CD4-positive, CD25-positive, alpha-beta regulatory T cell (primary cell): Measurements from ENCODE around the gene MYD88. TPM values are rescaled to one million over a fixed set of nuclear protein-coding genes. Genes with fewer than 3 reads are reported as not detected.
A peak's percentile ranks its signal among the peaks of the same experiment; 100 is the strongest.

Source experiments
- ATAC-seq, 2 donors: fragments of 150-1000 bp; cut with Tn5 transposase; one replicate each; pipeline ENCODE4 v1.10.0; 2021; ENCODE audit warnings: low read depth in 2 of 2, moderate number of reproducible peaks in 2 of 2, moderate library complexity in 1 of 2
- DNase-seq, 3 donors: peaks; one replicate each; pipeline versions ENCODE4 v3.0.0 to v3.0.0-alpha.2; 2012 to 2022; ENCODE audit warnings: mixed read lengths in 1 of 3
- H3K27ac ChIP-seq: one replicate; pipeline ENCODE4 v1.7.0; 2013; ENCODE audit warnings: mild to moderate bottlenecking, low read length; ENCODE audit not compliant: insufficient read depth, poor library complexity, severe bottlenecking
- H3K27me3 ChIP-seq: one replicate; pipeline ENCODE4 v1.7.0; 2013; ENCODE audit warnings: low read length; ENCODE audit not compliant: control insufficient read depth, insufficient read depth
- H3K36me3 ChIP-seq: one replicate; pipeline ENCODE4 v1.7.0; 2013; ENCODE audit warnings: mild to moderate bottlenecking, low read length, moderate library complexity; ENCODE audit not compliant: control insufficient read depth, insufficient read depth
- H3K4me1 ChIP-seq: 2 replicates; pipeline ENCODE4 v1.7.0; 2013; ENCODE audit warnings: mild to moderate bottlenecking, low read length; ENCODE audit not compliant: insufficient read depth, control insufficient read depth, poor library complexity, severe bottlenecking
- H3K4me3 ChIP-seq: one replicate; pipeline ENCODE4 v1.7.0; 2013; ENCODE audit warnings: low read depth, mild to moderate bottlenecking, low read length, moderate library complexity
- H3K9me3 ChIP-seq, 2 experiments: 1 replicate in 1 of 2; 2 replicates in 1 of 2; pipeline ENCODE4 v1.7.0; 2013; ENCODE audit warnings: low read length in 2 of 2, mild to moderate bottlenecking in 1 of 2, moderate library complexity in 1 of 2; ENCODE audit not compliant: control insufficient read depth in 2 of 2
- H3K27ac Mint-ChIP-seq, 3 donors: one replicate each; pipeline ENCODE4 v1.8.0; 2020 to 2022; ENCODE audit warnings: mild to moderate bottlenecking in 3 of 3, mixed read lengths in 3 of 3, moderate library complexity in 2 of 3
- H3K27me3 Mint-ChIP-seq: one replicate; pipeline ENCODE4 v1.8.0; 2022; ENCODE audit warnings: mild to moderate bottlenecking, mixed read lengths
- H3K36me3 Mint-ChIP-seq: one replicate; pipeline ENCODE4 v1.8.0; 2020; ENCODE audit warnings: mixed read lengths
- H3K4me1 Mint-ChIP-seq, 4 donors: one replicate each; pipeline ENCODE4 v1.8.0; 2020 to 2022; ENCODE audit warnings: mixed read lengths in 4 of 4, mild to moderate bottlenecking in 1 of 4
- H3K4me3 Mint-ChIP-seq, 4 donors: one replicate each; pipeline ENCODE4 v1.8.0; 2020 to 2022; ENCODE audit warnings: mild to moderate bottlenecking in 4 of 4, mixed read lengths in 4 of 4, moderate library complexity in 3 of 4
- H3K9me3 Mint-ChIP-seq, 7 donors: one replicate each; pipeline ENCODE4 v1.8.0; 2020 to 2022; ENCODE audit warnings: mixed read lengths in 7 of 7, mild to moderate bottlenecking in 3 of 7, moderate library complexity in 2 of 7
- polyA plus RNA-seq, 4 donors: library from polyadenylated mRNA; unstranded; fragments of 300-500 nt; fragmentation: Illumina TruSeq; gene quantifications; one replicate each; pipeline ENCODE4 v1.2.3, GENCODE V29; 2021
- total RNA-seq: library from RNA; stranded (reverse); gene quantifications from one replicate; pipeline ENCODE4 v1.2.3, GENCODE V29; 2022

Gene MYD88
- total and polyA plus RNA-seq, 5 donors from 2014 or later: 49.9 to 184 (median 126) TPM

GRCh38 chr3:38152609-38153008 is 14.1 kb downstream of the MYD88 start:
- H3K4me3 Mint-ChIP-seq: no peak overlapping the region
- peak overlapping the region; percentile 34 to 76 (median 53) for H3K27ac Mint-ChIP-seq
- Histone ChIP-seq H3K36me3 (no peaks in the 10 kb centered on the region), H3K9me3 (peaks cover 0 to under 1% of the 10 kb centered on the region in 2 experiments), H3K4me3 (no peak overlapping the region), H3K27me3 (no peaks in the 10 kb centered on the region), H3K4me1 (peaks cover 12% of the 10 kb centered on the region), H3K27ac (no peak overlapping the region)
- H3K9me3 Mint-ChIP-seq: peaks cover 0 to 4% (median 0%) of the 10 kb centered on the region in 7 donors
- ATAC-seq: no peak
- H3K4me1 Mint-ChIP-seq: peaks cover 12 to 36% (median 19%) of the 10 kb centered on the region in 4 donors
- H3K27me3 Mint-ChIP-seq: no peaks in the 10 kb centered on the region
- DNase-seq: no peak
- no peaks in the 10 kb centered on the region for H3K36me3 Mint-ChIP-seq

- Mint-ChIP-seq H3K27me3 (no peaks in the 10 kb centered on the region), H3K4me1 (peaks cover 9 to 32% (median 16%) of the 10 kb centered on the region in 4 donors), H3K36me3 (no peaks in the 10 kb centered on the region), H3K9me3 (peaks cover 0 to 4% (median 0%) of the 10 kb centered on the region in 7 donors), H3K27ac (peak overlapping the region in 1 of 3 donors; percentile 76), H3K4me3 (no peak overlapping the region)
- Histone ChIP-seq H3K4me1 (peaks cover 12% of the 10 kb centered on the region), H3K27me3 (no peaks in the 10 kb centered on the region), H3K36me3 (no peaks in the 10 kb centered on the region), H3K27ac (no peak overlapping the region), H3K4me3 (no peak overlapping the region), H3K9me3 (no peaks in the 10 kb centered on the region)
- DNase-seq: no peak
- no peak for ATAC-seq
Observed at GRCh38 chr3:38153221-38153620, 14.8 kb downstream of the MYD88 start.

- Mint-ChIP-seq H3K27me3 (no peaks in the 10 kb centered on the region), H3K27ac (no peak overlapping the region), H3K36me3 (no peaks in the 10 kb centered on the region), H3K4me1 (peaks cover 9 to 31% (median 16%) of the 10 kb centered on the region in 4 donors), H3K4me3 (no peak overlapping the region), H3K9me3 (peaks cover 0 to 4% (median 0%) of the 10 kb centered on the region in 7 donors)
- no peak for ATAC-seq
- no peaks in the 10 kb centered on the region for H3K36me3 ChIP-seq
- no peaks in the 10 kb centered on the region for H3K9me3 ChIP-seq
- DNase-seq: no peak
- H3K27ac ChIP-seq: no peak overlapping the region
- H3K4me1 ChIP-seq: peaks cover 12% of the 10 kb centered on the region
- H3K27me3 ChIP-seq: no peaks in the 10 kb centered on the region
- no peak overlapping the region for H3K4me3 ChIP-seq
Observed at GRCh38 chr3:38154033-38154494, 15.6 kb downstream of the MYD88 start.

GRCh38 chr3:38154625-38155255 is 16.3 kb downstream of the MYD88 start:
- Histone ChIP-seq H3K4me1 (peaks cover 12% of the 10 kb centered on the region), H3K27me3 (no peaks in the 10 kb centered on the region), H3K4me3 (no peak overlapping the region), H3K36me3 (no peaks in the 10 kb centered on the region), H3K9me3 (no peaks in the 10 kb centered on the region), H3K27ac (no peak overlapping the region)
- Mint-ChIP-seq H3K36me3 (no peaks in the 10 kb centered on the region), H3K27me3 (no peaks in the 10 kb centered on the region), H3K9me3 (peaks cover 0 to 4% (median 0%) of the 10 kb centered on the region in 7 donors), H3K4me1 (peaks cover 6 to 27% (median 14%) of the 10 kb centered on the region in 4 donors), H3K27ac (peak overlapping the region in 1 of 3 donors; percentile 36), H3K4me3 (no peak overlapping the region)
- DNase-seq (no peak), ATAC-seq (no peak)

- H3K36me3 Mint-ChIP-seq: no peaks in the 10 kb centered on the region
- DNase-seq (no peak), ATAC-seq (no peak)
- H3K4me3 Mint-ChIP-seq: no peak overlapping the region
- peaks cover 6 to 23% (median 13%) of the 10 kb centered on the region in 4 donors for H3K4me1 Mint-ChIP-seq
- no peaks in the 10 kb centered on the region for H3K27me3 ChIP-seq
- H3K36me3 ChIP-seq: no peaks in the 10 kb centered on the region
- H3K27ac Mint-ChIP-seq: no peak overlapping the region
- H3K4me3 ChIP-seq: no peak overlapping the region
- no peaks in the 10 kb centered on the region for H3K9me3 ChIP-seq
- H3K27me3 Mint-ChIP-seq: no peaks in the 10 kb centered on the region
- H3K9me3 Mint-ChIP-seq: peaks cover 0 to 4% (median 0%) of the 10 kb centered on the region in 7 donors
- no peak overlapping the region for H3K27ac ChIP-seq
- peaks cover 12% of the 10 kb centered on the region for H3K4me1 ChIP-seq
Observed at GRCh38 chr3:38155825-38156224, 17.4 kb downstream of the MYD88 start.

- Mint-ChIP-seq H3K4me1 (peaks cover 0 to 10% (median 3%) of the 10 kb centered on the region in 4 donors), H3K27ac (no peak overlapping the region), H3K27me3 (no peaks in the 10 kb centered on the region), H3K9me3 (no peaks in the 10 kb centered on the region), H3K36me3 (no peaks in the 10 kb centered on the region), H3K4me3 (no peak overlapping the region)
- DNase-seq (no peak), ATAC-seq (no peak)
- H3K9me3 ChIP-seq: no peaks in the 10 kb centered on the region
- peaks cover under 1% of the 10 kb centered on the region for H3K4me1 ChIP-seq
- H3K36me3 ChIP-seq: no peaks in the 10 kb centered on the region
- H3K4me3 ChIP-seq: no peak overlapping the region
- no peak overlapping the region for H3K27ac ChIP-seq
- no peaks in the 10 kb centered on the region for H3K27me3 ChIP-seq
Observed at GRCh38 chr3:38157117-38157516, 18.7 kb downstream of the MYD88 start.

GRCh38 chr3:38157595-38157994 is 19.1 kb downstream of the MYD88 start:
- Histone ChIP-seq H3K27me3 (no peaks in the 10 kb centered on the region), H3K4me1 (no peaks in the 10 kb centered on the region), H3K27ac (no peak overlapping the region), H3K9me3 (no peaks in the 10 kb centered on the region), H3K4me3 (no peak overlapping the region), H3K36me3 (no peaks in the 10 kb centered on the region)
- H3K9me3 Mint-ChIP-seq: no peaks in the 10 kb centered on the region
- DNase-seq (no peak), ATAC-seq (no peak)
- H3K27me3 Mint-ChIP-seq: no peaks in the 10 kb centered on the region
- H3K4me1 Mint-ChIP-seq: peaks cover 0 to 6% (median 2%) of the 10 kb centered on the region in 4 donors
- H3K36me3 Mint-ChIP-seq: no peaks in the 10 kb centered on the region
- no peak overlapping the region for H3K27ac Mint-ChIP-seq
- H3K4me3 Mint-ChIP-seq: no peak overlapping the region

- Histone ChIP-seq H3K27ac (no peak overlapping the region), H3K27me3 (no peaks in the 10 kb centered on the region), H3K36me3 (no peaks in the 10 kb centered on the region), H3K4me3 (no peak overlapping the region), H3K4me1 (no peaks in the 10 kb centered on the region), H3K9me3 (no peaks in the 10 kb centered on the region)
- Mint-ChIP-seq H3K27ac (no peak overlapping the region), H3K4me1 (peaks cover 0 to under 1% (median 0%) of the 10 kb centered on the region in 4 donors), H3K27me3 (no peaks in the 10 kb centered on the region), H3K36me3 (no peaks in the 10 kb centered on the region), H3K4me3 (no peak overlapping the region), H3K9me3 (no peaks in the 10 kb centered on the region)
- ATAC-seq: no peak
- DNase-seq: no peak
Observed at GRCh38 chr3:38158472-38158871, 20.0 kb downstream of the MYD88 start.
